CD4-positive, alpha-beta T cell (primary cell): ENCODE data around the gene OR13C8. TPM values are rescaled to one million over a fixed set of nuclear protein-coding genes. Genes with fewer than 3 reads are reported as not detected.

Experiments
- ATAC-seq: fragments of 200-7000 bp; cut with Tn5 transposase; one replicate; pipeline ENCODE4 v1.10.0; 2022; ENCODE audit warnings: mild to moderate bottlenecking; ENCODE audit not compliant: poor library complexity
- CTCF ChIA-PET: fragments of 350-600 bp; sonication (Branson Sonifier 250); formaldehyde crosslinking; loops from one replicate; lab custom pipeline; 2021; ENCODE audit warnings: antibody characterized with exemption, inconsistent platforms; lab: Charles Lee
- POLR2A ChIA-PET: fragments of 350-600 bp; sonication (Branson Sonifier 250); formaldehyde crosslinking; loops from one replicate; lab custom pipeline; 2021; ENCODE audit warnings: antibody characterized with exemption, inconsistent platforms; lab: Charles Lee
- DNase-seq, 14 experiments: peaks; one replicate each; pipeline ENCODE4 v3.0.0-alpha.2; 2013 to 2020; ENCODE audit warnings: mixed read lengths in 2 of 14
- H3K27ac ChIP-seq, 2 donors: one replicate each; pipeline versions ENCODE4 v1.5.1 to v1.7.0; 2013; ENCODE audit warnings: low read length in 2 of 2, low read depth in 1 of 2, mild to moderate bottlenecking in 1 of 2
- H3K27me3 ChIP-seq, 2 experiments: 1 replicate in 1 of 2; 2 replicates in 1 of 2; pipeline versions ENCODE4 v1.6.1 to v1.7.0; 2013; ENCODE audit warnings: low read length in 2 of 2, control low read depth in 1 of 2, mild to moderate bottlenecking in 1 of 2, moderate library complexity in 1 of 2; ENCODE audit not compliant: insufficient read depth in 2 of 2, control insufficient read depth in 1 of 2
- H3K36me3 ChIP-seq: one replicate; pipeline ENCODE4 v1.6.1; 2013; ENCODE audit warnings: low read length, control low read depth; ENCODE audit not compliant: insufficient read depth
- H3K4me1 ChIP-seq: one replicate; pipeline ENCODE4 v1.6.1; 2013; ENCODE audit warnings: low read length, control low read depth; ENCODE audit not compliant: insufficient read depth
- H3K4me3 ChIP-seq: one replicate; pipeline ENCODE4 v1.5.1; 2013; ENCODE audit warnings: mild to moderate bottlenecking, low read length, moderate library complexity
- H3K9me3 ChIP-seq, 2 experiments: 1 replicate in 1 of 2; 2 replicates in 1 of 2; pipeline versions ENCODE4 v1.6.1 to v1.7.0; 2013; ENCODE audit warnings: low read length in 2 of 2, mild to moderate bottlenecking in 2 of 2, control low read depth in 1 of 2, moderate library complexity in 1 of 2; ENCODE audit not compliant: control insufficient read depth in 1 of 2, insufficient read depth in 1 of 2
- H3K27ac Mint-ChIP-seq: one replicate; pipeline ENCODE4 v1.8.0; 2020; ENCODE audit warnings: mixed read lengths
- H3K27me3 Mint-ChIP-seq: one replicate; pipeline ENCODE4 v1.8.0; 2021; ENCODE audit warnings: mixed read lengths
- H3K36me3 Mint-ChIP-seq: one replicate; pipeline ENCODE4 v1.8.0; 2021; ENCODE audit warnings: low read depth, mixed read lengths
- H3K4me1 Mint-ChIP-seq: one replicate; pipeline ENCODE4 v1.8.0; 2021; ENCODE audit warnings: low read depth, mixed read lengths
- H3K4me3 Mint-ChIP-seq: one replicate; pipeline ENCODE4 v1.8.0; 2020; ENCODE audit warnings: mild to moderate bottlenecking, mixed read lengths
- H3K9me3 Mint-ChIP-seq: one replicate; pipeline ENCODE4 v1.8.0; 2020; ENCODE audit warnings: mixed read lengths
- CTCF ChIP-seq: fragments of 200-600 bp; IDR thresholded peaks from one replicate; pipeline ENCODE4 v1.8.0; 2022; ENCODE audit warnings: antibody characterized with exemption, mild to moderate bottlenecking
- intact Hi-C, 2 experiments: fragments of 100-400 bp; cut with DNase I in 1 of 2; cut with micrococcal nuclease in 1 of 2; formaldehyde crosslinking; loops; one replicate each; pipeline versions ENCODE4 v1.15.1 to v1.9.0; 2023 to 2025; cut with DNase I, micrococcal nuclease
- total RNA-seq, 174 experiments: library from RNA in 2 of 174; stranded (reverse) in 2 of 174; gene quantifications; one replicate each; pipeline ENCODE4 v1.2.3 and lab custom pipeline; 2021 to 2026

The OR13C8 gene
- total RNA-seq, 2 experiments from 2014 or later: not detected

- no peak for DNase-seq
- ChIA-PET CTCF (no interaction called here), POLR2A (no interaction called here)
- Mint-ChIP-seq H3K27me3 (no peaks in the 10 kb centered on the region), H3K4me3 (no peak overlapping the region), H3K4me1 (no peaks in the 10 kb centered on the region), H3K36me3 (no peaks in the 10 kb centered on the region), H3K27ac (no peak overlapping the region), H3K9me3 (peaks cover 2% of the 10 kb centered on the region)
- intact Hi-C loops: no loop called here
- Histone ChIP-seq H3K9me3 (no peaks in the 10 kb centered on the region), H3K27ac (no peak overlapping the region), H3K27me3 (no peaks in the 10 kb centered on the region), H3K4me1 (no peaks in the 10 kb centered on the region), H3K4me3 (no peak overlapping the region), H3K36me3 (no peaks in the 10 kb centered on the region)
- TF ChIP-seq CTCF: no peak
- no peak for ATAC-seq
These were observed 48.5 kb downstream of the OR13C8 start for GRCh38 chr9:104617418-104617817.

- Histone ChIP-seq H3K9me3 (no peaks in the 10 kb centered on the region), H3K27me3 (no peaks in the 10 kb centered on the region), H3K4me3 (no peak within 1 kb of the TSS), H3K27ac (no peak within 1 kb of the TSS), H3K4me1 (no peaks in the 10 kb centered on the region), H3K36me3 (no peaks in the 10 kb centered on the region)
- H3K9me3 Mint-ChIP-seq: peaks cover 2% of the 10 kb centered on the region
- H3K4me1 Mint-ChIP-seq: no peaks in the 10 kb centered on the region
- H3K4me3 Mint-ChIP-seq: no peak within 1 kb of the TSS
- no peak for DNase-seq
- intact Hi-C loops: no loop called here
- no peak within 1 kb of the TSS for H3K27ac Mint-ChIP-seq
- POLR2A ChIA-PET: no interaction called here
- no peak for ATAC-seq
- no peaks in the 10 kb centered on the region for H3K27me3 Mint-ChIP-seq
- TF ChIP-seq CTCF: no peak
- no peaks in the 10 kb centered on the region for H3K36me3 Mint-ChIP-seq
- CTCF ChIA-PET: no interaction called here
These were observed 49.1 kb downstream of the OR13C8 start, which contains the start of gene OR13C9 for GRCh38 chr9:104618104-104618503. TSS of gene OR13C9 (minus strand) at chr9:104618204. CDS start at chr9:104618204, 0 bp downstream.

Other genes starting within 250 kb of the OR13C8 start
- not detected for gene OR13F1, start 64.9 kb upstream of the OR13C8 start, total RNA-seq
- not detected for gene OR13C4, start 42.0 kb upstream of the OR13C8 start, total RNA-seq
- gene OR13C3, start 32.3 kb upstream of the OR13C8 start, total RNA-seq: not detected
- gene OR13C5, start 30.2 kb downstream of the OR13C8 start, total RNA-seq: not detected
- gene OR13C2, start 36.5 kb downstream of the OR13C8 start, total RNA-seq: not detected
- not detected for gene OR13C9, start 49.0 kb downstream of the OR13C8 start, total RNA-seq
- not detected for gene OR13D1, start 125.3 kb downstream of the OR13C8 start, total RNA-seq
- gene NIPSNAP3A, start 178.5 kb downstream of the OR13C8 start, total RNA-seq: 10 to 100 TPM in 1 of 2 experiments, 1 to 10 TPM in 1; 9.0 to 10.6 TPM
- gene NIPSNAP3B, start 195.0 kb downstream of the OR13C8 start, total RNA-seq: 1 to 10 TPM; 1.2 to 1.4 TPM